H4 (cell line): ENCODE data around the gene JMJD6. TPM values are rescaled to one million over a fixed set of nuclear protein-coding genes. Genes with fewer than 3 reads are reported as not detected.
A peak's percentile ranks its signal among the peaks of the same experiment; 100 is the strongest.
"Not testable (repeated sequence)": the region's sequence is repeated elsewhere in the genome, so short reads cannot be mapped to it uniquely, and the experiment has no call there.

ENCODE experiments used
- DNase-seq: peaks from one replicate; pipeline ENCODE4 v3.0.0-alpha.2; 2015; ENCODE audit warnings: low spot score
- total RNA-seq: library from RNA; depleted of rRNA; stranded (reverse); fragments of >200 nt; shearing (Covaris generic); gene quantifications from 2 replicates; pipeline ENCODE4 v1.2.3, GENCODE V29; 2014; rRNA removed

The JMJD6 gene
- total RNA-seq = 29.3 and 33.4 TPM in 2 replicates

DNA sequence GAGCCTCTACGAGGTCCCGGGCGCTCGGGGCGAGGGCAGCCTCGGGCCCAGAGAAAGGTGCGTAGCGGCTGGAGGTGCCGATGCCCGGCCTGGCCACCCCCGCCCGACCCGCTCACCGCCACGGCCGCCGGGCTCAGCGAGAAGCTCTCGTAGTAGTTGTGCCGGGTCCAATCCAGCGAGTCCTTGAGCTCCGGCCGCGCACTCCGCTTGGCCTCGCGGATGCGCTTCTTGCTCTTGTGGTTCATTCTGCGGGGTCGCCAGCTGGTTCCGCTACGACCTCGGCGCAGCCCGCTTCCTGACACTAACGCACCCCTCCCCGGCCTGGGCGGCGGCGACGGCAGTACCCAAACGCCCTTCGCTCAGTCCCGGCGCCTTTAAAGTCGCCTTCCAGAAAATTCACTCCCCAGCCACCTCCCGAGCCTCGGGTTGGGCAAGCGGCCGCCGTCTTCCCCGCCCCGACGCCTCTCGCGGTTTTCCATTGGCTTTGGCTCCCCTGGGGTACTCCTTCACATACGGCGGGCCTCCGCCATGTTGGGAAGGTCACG lies at the start of gene JMJD6:
Gene JMJD6, minus strand, starts transcription at position 376 of the 545 bp plus-strand sequence. Its CDS starts 131 bp downstream, at position 245.
- peak; percentile 96 for DNase-seq

DNA sequence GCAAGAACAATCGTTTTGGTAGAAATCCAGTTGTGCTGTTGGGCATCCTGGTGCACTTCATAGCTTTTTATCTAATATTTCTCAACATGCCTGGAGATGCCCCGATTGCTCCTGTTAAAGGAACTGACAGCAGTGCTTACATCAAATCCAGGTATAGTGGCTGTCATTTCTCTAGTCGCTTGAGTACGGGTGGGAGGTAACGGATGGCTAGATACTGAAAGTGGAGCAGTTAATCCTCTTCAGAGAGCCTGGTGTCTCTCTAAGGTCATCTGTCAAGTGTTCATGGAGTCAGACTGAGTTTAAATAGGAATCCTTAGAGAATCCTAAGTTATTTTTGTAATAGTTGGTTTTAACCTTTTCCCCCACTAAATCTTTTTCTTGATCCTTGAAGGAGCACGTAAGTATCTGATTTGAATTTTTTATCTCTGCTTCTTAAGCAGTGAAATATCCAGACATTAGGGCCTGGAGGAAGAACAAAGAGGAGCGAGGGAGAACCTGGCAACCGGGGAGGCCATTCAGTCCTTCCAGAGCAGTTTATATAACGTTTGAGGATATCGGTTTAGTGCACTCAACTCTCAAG lies 48.7 kb upstream of the JMJD6 start:
- DNase-seq = no peak

DNA sequence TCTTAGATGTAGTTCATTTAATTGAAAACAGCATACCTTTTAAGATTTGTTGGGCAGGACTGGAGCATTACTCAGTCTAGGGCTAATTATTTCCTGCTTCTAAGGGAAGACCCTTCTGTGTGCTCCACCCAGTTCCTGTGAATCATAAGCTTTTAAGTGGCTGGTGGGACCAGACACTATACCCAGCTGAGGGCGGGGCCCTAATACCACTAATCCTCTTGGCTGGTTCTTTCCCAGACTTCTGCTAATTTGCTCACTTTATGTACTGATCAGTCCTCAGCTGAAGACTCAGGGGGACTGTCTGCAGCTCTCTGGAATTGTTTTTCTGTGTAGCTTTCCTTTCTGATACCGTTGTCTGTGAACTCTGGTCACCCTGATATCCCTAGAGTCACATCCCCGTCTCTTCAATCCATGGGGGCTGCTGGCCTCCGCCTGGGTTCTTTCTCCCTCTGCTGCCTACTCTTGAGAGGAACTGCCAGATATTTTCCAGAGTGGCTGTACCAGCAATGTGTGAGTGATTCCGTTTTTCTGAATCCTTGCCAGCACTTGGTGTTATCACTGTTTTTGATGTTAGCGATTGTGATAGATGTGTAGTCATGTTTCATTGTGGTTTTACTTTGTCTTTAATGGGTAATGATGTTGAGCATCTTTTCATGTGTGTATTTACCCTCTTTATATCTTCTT lies 46.6 kb upstream of the JMJD6 start:
- peak; percentile 89 for DNase-seq

DNA sequence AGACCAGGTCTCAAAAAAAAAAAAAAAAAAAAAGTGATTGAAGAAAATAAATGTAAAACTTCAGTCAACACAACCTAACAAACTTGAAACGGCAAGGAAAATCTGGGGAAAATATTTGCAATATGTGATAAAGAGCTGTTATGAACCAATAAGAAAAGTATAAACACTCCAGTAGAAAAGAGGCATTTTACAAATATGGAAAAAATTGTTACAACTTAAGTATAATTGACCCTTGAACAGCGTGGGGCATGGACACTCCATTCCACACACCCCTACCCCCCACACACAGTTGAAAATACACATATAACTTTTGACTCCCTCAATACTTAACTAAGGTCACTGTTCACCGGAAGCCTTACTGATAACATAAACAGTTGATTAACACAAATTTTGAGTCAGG lies 32.2 kb upstream of the JMJD6 start:
- DNase-seq = no peak

DNA sequence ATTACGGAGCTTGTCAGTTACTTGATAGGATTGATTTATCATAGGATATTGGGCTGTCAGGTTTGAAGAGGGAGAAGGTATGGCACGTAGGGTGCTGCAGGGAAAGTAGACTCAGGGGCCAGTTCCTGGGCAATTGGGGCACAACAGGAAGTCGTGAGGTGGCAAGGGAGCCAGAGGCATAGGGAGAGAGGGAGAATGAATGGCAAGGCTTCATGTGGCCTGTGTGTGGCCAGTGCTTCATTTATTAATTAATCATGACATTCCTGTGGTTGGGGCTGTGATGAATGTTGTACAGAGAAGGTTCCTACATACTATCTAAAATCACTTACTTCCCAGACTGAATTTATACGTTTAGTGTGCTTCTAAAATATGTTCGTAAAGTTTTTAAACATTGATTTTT lies 30.9 kb upstream of the JMJD6 start:
- no peak for DNase-seq

DNA sequence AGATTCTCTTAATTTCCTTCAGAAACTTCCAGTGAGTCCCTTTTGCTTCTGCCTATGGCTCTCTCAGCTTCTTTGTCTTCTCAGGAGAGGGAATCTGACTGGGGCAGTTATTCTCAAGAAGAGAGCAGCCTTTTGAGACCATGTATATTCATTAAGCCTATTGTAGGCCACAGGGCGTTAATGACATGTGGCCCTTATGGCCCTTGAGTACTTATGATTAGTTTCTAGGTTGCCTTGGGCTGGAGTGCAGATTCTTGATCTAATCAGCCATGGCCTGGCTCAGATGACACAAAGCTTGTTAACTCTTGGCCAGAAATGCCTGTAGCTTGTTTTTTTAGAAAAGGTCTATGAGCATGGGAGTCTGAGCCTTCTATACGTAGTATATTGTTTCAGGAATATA lies 28.9 kb upstream of the JMJD6 start:
- no peak for DNase-seq

DNA sequence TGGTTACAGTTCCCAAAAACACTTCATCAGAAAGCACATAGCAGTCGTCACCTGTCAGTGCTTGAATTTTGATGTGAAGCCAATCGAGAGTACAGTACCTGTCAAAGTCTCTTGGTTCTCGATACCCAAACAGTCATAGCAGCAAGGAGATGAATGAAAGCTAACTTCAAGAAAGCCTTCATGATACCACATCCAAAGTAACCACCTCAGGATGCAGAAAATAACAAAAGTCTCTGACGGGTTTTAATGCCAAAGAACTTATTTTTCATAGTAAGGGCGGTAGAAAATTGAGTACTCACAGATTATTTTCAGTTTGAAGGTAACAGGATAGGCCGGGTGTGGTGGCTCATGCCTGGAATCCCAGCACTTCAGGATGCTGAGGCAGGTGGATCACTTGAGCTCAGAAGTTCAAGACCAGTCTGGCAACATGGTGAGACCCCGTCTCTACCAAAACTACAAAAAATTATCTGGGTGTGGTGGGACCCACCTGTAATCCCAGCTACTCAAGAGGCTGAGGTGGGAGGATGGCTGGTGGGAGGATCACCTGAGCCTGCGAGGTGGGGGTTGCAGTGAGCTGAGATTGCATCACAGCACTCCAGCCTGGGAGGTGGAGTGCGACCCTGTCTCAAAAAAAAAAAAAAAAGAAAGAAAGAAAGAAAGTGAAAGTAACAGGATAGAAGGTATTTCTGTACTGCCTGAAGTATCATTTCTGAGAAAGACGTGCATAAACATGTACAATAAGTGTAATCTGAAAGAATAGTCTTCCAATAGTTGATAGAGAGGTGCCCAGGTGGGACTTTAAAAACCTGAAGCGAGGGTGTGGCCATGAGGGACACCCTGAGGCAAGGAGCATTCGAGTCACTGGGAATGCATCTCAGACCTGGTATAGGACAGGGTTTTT lies 26.9 kb upstream of the JMJD6 start:
- no peak for DNase-seq

DNA sequence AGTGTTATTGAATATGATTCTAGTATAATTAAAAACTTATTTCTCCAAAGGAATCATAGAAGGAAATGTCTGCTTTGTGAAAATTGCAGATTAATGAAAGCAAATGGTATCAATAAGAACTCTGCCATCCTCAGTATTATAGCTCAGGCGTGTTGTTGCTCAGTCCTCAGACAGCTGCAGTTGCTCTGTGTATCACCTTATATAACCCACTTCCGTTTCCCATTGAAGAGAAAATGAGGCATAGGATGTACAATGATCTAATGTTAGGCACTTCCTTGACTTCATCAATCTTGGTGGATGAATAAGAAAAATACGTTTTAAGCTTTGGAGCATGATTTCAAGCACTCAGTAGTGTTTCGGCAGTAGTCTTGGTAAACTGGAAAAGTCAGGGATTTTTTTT lies 25.6 kb upstream of the JMJD6 start:
- no peak for DNase-seq

DNA sequence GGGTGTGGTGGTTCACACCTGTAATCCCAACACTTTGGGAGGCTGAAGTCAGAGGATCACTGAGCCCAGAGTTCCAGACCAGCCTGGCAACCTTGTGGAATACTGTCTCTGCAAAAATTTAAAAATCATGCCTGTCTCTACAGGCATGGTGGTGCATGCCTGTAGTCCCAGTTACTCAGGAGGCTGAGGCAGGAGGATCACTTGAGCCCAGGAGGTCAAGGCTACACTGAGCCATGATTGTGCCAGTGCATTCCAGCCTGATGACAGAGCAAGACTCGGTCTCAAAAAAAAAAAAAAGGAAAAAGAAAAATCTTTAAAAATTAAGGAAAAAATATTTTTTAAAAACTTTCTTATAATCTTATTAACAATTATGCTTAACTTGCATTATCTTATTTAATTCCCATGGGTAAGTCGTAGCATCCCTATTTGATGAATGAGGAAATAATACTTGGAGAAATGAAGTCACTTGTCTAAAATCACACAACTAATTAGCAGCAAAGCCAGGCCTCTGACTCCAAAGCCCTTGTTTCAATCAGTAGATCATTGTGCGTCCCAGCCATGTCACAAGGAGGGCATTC lies 25.1 kb upstream of the JMJD6 start:
- DNase-seq = no peak

DNA sequence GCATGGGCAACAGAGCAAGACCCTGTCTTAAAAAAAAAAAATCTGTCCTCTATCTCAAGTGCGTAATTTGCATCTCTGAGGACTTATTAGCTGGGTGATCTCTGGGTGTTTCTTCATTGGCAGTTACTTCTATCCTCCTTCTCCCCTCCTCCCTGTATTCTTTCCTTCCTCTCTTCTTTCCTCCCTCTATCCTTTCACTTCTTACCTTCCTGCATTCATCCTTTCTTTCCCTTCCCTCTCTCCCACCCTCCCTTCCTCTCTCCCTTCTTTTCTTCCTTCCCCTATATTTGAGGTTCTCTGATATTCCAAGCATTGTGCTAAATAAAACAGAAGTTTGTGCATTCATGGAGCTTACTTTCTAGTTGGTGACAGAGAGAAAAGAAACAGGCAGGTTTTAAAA lies 22.3 kb upstream of the JMJD6 start:
- no peak for DNase-seq

DNA sequence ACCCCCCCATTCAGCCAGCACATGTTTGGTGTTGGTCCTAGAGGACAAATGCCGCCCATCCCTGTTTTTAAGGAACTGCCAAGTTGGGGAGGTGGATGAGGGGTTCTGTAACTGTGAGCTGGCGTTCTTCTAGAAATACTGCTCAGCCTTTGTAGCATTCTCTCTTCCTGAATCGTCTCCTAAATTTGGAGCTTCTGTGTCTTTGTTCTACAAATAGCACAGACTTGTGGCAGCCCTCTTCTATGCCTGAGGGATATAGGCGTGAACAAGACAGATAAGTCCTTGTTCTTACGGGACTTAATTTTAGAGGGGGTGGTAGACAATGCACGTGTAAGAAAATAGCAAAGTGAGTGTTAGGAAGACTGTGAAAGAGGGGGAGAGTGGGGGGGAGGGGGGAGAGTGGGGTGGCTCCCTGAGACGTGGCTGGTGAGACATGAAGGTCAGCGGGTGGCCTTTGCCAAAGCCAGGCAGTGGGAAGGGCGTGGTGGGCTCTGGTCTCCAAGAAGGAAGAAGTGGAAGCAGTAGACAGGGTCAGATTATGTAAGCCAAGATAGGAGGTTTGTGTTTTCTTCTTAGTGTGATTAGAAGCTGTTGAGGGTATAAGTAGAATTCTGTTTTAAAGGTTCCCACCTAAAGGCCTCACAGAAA lies 21.4 kb upstream of the JMJD6 start:
- DNase-seq = no peak

DNA sequence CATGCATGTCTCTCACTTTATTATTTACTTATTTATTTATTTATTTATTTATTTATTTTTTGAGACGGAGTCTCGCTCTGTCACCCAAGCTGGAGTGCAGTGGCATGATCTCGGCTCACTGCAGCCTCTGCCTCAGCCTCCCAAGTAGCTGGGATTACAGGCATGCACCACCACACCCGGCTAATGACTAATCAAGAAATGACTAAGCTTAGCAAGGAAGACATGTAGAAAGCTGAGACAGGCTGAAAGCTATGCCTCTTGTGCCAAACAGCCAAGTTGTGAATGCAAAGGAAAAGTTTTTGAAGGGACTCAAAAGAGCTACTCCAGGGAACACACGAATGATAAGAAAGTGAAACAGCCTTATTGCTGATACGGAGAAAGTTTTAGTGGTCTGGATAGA lies 19.4 kb upstream of the JMJD6 start:
- not testable (repeated sequence) for DNase-seq

DNA sequence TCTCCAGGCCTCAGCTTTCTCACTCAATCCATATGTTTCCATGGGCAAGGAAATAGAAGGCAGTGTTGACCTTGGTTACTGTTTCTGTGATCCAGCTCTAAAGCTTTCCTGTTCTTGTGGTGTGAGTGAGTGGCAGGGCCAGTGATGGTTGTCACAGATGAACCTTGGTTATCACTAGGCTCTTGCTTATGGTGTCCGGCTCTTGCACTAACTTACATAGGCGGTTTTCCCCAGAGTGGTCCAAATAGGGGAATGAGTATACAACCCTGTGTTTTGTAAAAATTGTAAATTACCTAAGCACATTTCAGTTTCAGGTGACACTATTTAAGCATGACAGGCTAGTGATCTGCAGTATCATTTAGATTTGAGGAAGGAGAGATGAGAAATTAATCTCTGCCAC lies 18.3 kb upstream of the JMJD6 start:
- no peak for DNase-seq

DNA sequence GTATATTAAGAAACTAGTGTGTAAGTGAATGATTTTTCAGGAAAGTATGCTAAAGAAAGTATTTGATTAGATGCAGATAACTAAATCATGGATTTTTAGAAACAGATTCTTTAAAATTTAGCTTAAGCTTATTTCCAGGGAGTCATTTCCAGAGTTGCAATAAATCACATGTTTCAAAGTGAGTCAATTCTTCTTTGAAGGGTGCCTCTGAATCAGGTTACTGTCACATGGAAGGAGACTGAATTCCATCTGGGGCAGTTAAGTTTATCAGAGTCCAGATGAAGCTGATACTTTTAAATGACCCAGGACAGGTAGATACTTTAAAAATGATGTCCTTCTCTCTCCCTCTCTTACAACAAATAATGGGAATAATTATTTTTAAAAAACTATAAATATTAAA lies 16.6 kb upstream of the JMJD6 start:
- DNase-seq = no peak

DNA sequence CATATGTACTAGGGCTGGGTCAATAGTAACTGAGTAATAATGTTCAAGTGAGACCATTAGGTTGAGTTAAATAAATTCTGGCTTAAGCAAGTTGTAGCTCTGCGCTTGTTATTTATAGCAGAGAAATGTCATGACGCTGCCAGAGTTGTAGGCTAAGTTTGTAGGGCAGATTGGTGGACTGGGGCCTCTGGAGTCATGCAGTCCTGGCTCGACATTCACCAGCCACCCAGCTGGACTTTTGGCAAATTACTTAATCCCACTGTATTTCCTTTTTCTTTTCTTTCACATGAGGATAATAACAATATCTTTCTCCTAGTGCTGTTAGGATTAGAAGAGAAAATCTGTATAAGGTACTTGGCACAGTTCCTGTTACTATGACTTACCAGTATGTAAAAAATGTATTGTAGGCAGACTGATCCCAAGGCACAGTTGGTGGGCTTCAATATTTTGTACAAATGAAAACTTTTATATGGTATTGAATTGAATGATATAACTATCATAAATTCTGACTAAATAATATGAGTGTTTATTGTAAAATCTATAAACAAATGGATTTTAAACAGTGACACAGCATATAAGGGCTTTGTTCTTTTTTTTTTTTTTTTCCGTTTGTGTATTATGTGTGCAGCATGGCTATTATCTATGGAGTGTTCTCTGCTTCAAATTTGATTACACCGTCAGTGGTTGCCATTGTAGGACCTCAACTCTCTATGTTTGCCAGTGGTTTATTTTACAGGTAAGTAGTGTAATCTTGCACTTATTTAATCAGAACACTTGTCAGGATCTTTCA lies 14.1 kb upstream of the JMJD6 start:
- DNase-seq = no peak

DNA sequence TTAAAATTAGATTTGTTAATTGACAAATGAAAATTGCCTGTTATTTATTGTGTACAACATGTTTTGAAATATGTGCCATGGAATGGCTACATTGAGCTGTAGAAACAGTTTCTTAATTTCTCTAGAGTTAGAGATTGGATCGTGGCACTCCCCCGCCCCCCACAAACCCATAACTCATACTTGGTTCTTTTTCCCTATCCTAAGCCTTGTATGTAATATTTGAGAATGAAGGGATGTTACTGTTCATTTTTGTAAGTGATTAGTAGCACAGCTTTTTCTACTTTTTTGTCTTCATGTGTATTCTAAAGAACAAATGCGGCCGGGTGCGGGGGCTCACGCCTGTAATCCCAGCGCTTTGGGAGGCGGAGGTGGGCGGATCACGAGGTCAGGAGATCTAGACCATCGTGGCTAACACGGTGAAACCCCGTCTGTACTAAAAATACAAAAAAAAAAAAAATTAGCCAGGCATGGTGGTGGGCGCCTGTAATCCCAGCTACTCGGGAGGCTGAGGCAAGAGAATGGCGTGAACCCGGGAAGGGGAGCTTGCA lies 13.2 kb upstream of the JMJD6 start:
- DNase-seq = not testable (repeated sequence)

DNA sequence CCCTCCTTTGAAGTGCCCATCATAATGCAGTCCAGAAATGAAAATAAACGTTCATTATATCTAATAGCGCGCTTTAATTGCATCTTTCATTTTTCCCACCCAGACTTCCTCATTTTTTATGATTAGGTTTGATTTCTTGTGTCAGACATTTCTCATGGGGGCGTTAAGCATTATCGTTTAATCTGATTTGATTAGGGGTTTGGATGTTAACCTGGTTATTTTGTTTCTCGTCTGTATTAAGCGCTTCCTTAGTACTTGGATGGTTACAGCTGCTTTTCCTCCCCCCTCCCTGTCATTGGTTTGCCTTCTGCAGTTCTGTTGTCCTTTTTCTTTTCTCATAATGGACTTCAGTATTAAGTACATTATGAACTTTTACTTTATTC lies 12.1 kb upstream of the JMJD6 start:
- DNase-seq = no peak

DNA sequence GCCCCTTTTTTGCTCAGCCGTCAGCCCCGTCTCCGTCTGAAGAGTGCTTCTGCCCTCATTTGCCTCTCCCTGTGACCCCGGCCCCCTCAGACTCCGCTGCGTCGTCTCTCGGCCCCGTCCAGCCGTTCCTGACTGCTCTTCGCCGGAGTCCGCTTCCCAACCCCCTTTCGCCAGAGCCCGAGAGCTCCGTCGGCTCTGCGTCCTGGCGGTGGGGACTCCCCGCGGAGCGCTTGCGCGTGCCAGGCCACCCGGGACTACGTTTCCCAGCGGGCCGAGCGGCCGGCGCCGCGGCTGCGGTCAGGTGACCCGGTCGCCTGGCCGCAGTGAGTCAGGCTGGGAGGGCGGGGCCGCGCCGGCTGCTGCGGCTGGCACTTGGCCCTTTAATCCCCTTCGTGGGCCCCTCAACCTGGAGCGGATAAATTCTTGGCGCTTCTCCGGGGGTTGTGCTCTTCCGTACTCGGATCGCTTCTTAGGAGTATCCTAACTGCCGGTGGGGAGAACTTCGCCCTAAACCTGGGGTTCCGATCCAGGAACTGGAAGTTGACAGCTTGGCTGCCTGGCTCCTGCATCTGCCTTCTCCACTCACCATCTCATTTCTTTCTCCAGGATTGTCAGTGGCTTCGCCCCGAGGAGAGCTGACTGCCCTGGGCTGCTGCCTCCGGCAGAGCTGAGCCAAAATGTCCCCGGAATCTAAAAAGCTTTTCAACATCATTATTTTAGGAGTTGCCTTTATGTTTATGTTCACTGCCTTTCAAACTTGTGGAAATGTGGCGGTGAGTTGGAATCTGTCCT lies 11.5 kb upstream of the JMJD6 start, which contains the start of gene MFSD11:
Gene MFSD11, plus strand, starts transcription at position 444 of the 792 bp plus-strand sequence. Its CDS starts 234 bp downstream, at position 678.
- DNase-seq = peak; percentile 92

DNA sequence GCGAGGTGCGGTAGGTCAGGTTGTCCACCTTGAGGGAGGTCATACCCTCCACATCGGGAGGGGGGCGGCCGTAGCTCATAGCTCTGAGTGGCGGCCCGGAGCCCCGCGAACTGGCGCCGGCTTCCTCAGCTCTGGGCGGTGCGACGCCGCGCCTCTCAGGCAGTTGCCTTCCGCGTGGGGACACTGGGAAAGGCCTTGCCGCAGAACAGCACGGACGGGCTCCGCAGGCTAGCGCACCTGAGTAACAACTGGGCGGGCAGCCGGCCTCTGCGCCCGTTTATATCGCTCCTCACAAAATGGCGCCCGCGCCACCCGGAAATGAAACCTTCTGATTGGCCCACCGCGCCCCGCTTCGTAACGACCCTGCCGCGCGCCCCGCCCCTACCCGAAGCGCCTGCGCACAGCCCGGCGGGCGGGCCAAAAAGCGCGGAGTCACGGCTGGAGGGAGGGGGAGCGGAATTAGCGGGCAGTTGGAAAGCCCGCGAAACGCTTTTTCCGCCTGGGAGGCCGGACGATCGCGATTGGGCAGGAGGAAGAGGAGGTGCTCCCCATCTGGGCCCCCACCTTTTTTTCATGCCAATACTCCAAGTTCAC lies 10.8 kb upstream of the JMJD6 start, which contains the start of gene SRSF2:
Gene SRSF2, minus strand, starts transcription at position 250 of the 594 bp plus-strand sequence. Its CDS starts 171 bp downstream, at position 79.
- DNase-seq = peak; percentile 98
